WI38 (cell line): ENCODE measurements around the gene SSU72.
"Not testable (repeated sequence)": the region's sequence is repeated elsewhere in the genome, so short reads cannot be mapped to it uniquely, and the experiment has no call there.

ENCODE experiments used
- H3K4me3 ChIP-seq: 2 replicates; pipeline ENCODE4 v1.5.1; 2011; ENCODE audit warnings: low read depth, mild to moderate bottlenecking, control low read depth, low read length
- TF ChIP-seq, protein P1 (sequence below): IDR thresholded peaks from 2 replicates; pipeline ENCODE4 v1.5.1; 2012; ENCODE audit warnings: low read depth, mild to moderate bottlenecking, control low read depth, low read length

SSU72 gene

GRCh38 chr1:1537626-1538250 is 36.9 kb downstream of the SSU72 start:
- TF ChIP-seq, protein P1, sequence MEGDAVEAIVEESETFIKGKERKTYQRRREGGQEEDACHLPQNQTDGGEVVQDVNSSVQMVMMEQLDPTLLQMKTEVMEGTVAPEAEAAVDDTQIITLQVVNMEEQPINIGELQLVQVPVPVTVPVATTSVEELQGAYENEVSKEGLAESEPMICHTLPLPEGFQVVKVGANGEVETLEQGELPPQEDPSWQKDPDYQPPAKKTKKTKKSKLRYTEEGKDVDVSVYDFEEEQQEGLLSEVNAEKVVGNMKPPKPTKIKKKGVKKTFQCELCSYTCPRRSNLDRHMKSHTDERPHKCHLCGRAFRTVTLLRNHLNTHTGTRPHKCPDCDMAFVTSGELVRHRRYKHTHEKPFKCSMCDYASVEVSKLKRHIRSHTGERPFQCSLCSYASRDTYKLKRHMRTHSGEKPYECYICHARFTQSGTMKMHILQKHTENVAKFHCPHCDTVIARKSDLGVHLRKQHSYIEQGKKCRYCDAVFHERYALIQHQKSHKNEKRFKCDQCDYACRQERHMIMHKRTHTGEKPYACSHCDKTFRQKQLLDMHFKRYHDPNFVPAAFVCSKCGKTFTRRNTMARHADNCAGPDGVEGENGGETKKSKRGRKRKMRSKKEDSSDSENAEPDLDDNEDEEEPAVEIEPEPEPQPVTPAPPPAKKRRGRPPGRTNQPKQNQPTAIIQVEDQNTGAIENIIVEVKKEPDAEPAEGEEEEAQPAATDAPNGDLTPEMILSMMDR: no peak
- H3K4me3 ChIP-seq: no peak overlapping the region

DNA sequence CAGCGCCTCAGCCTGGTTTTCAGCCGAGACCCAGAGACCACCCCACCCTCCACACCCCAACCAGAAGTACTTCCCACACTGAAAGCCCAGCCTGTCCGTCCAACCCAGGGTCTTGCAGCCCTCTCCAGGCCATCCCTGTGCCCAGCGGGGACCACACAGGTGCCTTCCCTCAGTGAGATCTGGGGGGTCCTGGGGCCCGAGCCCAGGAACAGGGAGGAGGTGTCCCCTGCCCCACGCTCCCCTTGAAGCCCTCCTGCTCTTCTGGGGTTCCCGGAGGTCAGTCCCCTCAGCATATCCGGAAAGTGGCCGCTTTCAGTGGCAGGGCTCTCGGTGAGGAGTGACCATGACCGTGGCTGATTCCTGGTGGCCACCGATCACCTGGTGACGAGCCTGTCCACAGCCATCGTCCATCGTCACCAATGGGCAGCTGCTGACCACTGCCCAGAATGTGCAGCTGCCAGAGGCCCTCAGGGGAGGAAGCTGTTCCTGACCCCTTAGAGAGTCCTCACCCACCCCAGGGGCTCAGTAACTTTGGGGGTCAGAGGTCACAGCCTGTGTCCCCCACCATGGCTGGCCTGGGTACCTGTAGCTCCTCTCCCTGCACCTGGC is 37.6 kb downstream of the SSU72 start:
- TF ChIP-seq, protein P1: no peak
- H3K4me3 ChIP-seq: no peak overlapping the region

- TF ChIP-seq, protein P1: no peak
- no peak overlapping the region for H3K4me3 ChIP-seq
Observed at GRCh38 chr1:1536019-1536937, 38.4 kb downstream of the SSU72 start.

DNA sequence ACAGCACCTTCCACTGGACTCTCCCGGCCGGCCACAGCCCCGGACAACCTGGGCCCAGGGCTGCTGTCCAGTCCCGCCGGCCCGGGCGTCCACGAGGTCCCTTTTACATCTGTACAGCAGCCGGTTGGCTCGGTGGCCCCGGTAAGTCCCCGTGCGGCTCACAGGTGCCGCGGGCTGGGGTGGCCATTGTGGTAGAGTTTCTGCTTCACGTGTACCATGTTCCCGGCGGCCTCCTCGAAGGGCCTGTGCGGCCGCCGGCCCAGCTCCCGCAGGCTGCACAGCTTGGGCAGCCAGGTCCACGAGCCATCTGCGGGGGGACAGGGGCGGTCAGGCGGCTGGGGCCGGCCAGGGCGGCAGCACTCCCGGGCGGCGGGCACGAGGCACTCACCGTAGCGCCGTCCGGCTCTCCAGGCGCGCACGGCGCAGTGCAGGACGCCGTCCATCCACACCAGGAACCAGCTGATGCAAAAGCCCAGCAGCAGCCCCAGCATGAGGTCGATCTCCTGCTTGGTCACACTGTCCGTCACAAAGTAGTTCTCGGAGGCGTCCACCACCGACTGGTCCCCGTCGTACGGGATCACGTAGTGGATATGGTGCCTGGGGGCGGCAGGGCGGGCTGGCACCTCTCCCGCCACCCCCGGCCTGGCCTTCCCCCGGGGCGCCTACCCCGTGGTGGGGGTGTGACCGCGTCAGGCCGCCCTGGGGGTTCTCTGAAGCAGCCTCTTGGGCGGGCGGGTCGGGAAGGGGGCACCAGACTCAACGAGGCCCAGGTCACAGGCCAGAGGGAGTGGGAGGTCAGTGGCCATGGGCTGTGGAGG is 39.3 kb downstream of the SSU72 start:
- TF ChIP-seq, protein P1: no peak
- no peak overlapping the region for H3K4me3 ChIP-seq

DNA sequence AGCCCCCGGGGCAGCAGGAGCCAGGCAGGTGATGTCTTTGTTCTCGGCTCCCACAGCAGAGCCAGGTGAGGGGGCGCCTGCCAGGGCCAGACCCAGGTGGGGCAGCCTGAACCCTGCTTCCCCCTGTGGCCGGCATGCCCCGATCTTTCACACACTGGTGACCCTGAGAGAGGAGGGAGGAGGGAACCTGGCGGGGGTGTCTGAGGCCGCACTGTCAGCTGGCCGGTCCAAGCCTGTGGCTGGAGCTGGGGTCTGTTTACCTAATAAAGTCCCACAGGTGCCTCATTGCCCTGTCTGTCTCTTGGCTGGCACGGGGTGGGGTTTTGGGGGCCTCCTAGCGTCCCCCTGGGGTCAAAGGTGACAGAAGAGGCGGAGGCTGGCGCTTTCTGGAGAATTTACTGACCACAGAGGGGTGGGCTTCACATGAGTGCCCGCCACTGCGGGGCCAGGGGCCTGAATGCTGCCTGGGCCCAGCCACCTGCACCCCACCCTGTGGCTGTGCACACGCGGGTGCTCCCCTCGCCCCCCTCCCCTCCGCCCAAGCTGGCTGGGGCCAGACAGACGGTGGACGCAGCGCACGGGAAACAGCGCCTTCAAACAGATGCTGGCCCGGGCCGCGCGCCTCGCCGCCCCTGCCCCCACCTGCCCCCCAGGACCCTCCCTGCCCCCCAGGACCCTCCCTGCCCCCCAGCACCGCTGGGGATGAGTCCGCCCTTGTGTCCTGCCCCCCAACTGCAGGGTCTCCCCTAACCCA is 40.1 kb downstream of the SSU72 start:
- TF ChIP-seq, protein P1: no peak

DNA sequence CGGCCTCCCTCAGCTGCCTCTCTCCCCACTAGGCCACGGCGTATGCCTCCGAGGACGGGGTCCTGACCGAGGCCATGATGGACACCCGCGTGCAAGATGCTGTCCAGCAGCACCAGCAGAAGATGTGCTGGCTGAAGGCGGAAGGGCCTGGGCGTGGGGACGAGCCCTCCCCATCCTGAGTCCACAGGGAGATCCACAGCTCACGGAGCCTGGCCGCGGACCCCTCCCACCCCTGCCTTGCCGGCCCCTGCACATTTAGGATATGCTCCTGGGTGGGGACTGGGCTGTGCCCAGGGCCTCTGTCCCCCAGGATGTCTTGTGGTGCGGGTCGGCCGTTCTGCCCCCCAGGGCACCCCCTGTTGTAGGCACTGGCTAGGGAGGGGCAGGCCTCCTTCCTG is 40.8 kb downstream of the SSU72 start:
- H3K4me3 ChIP-seq: not testable (repeated sequence)

More for the DNA sequence above, 40.1 kb downstream of the SSU72 start:
- H3K4me3 ChIP-seq: no peak overlapping the region

DNA sequence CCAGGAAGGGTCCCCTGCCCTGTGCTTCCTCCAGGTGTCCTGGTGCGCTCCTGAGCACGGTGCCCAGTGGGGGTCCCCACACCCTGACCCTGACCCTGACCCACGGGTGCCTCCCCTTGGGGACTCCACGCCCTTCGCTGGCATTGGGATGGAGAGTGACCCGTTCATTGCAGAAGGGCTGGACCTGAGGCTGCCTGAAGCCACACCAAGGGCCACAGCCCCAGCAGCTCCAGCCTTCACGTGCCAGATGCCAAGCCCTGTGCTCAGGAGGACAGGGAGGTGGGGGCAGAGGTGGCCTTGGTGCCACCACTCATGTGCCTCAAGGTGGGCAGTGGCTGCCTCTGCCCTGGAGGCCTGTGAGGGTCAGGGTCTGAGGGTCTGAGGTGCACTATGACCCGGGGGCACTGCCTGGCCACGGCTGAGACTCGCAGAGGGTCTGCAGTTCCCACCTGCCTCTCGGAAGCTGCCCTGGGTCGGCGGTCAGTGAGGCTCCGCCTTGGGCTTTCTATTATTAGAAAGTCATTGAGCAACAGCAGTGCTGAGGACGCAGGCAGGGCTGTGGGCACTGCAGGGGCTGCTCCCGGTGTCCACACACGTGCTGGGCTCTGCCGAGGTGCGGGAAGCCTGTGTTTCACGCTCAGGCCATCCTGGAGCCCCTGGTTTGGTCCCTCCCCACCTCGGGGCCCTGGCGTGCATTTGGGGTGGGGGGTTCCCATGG is 41.3 kb downstream of the SSU72 start:
- not testable (repeated sequence) for H3K4me3 ChIP-seq
